Astrocyte (in vitro differentiated cells and primary cell): ENCODE measurements around the gene CCNE1.

Source experiments
- CTCF ChIP-seq: IDR thresholded peaks from 2 replicates; pipeline ENCODE4 v1.5.1; 2011; ENCODE audit warnings: low read depth, mild to moderate bottlenecking, inconsistent platforms, low read length, moderate library complexity; ENCODE audit not compliant: insufficient read depth
- EZH2 ChIP-seq: IDR thresholded peaks from 2 replicates; pipeline ENCODE4 v1.6.1; 2012; ENCODE audit warnings: mild to moderate bottlenecking, low read length, inconsistent platforms; ENCODE audit not compliant: insufficient read depth

GRCh38 chr19:29768166-29768565, 43.6 kb upstream of the CCNE1 start:
- TF ChIP-seq CTCF (no peak), EZH2 (no peak)
